OCI-LY7 (cell line): ENCODE data around the gene RBM5. TPM values are rescaled to one million over a fixed set of nuclear protein-coding genes. Genes with fewer than 3 reads are reported as not detected.

ENCODE experiments used
- BruUV-seq: library from RNA; stranded (reverse); fragments of 400-500 nt; replicated peaks from 2 replicates; lab custom pipeline; 2021; lab: Mats Ljungman, UMichigan
- CTCF ChIA-PET: fragments of 300-600 bp; sonication (Branson Sonifier 250); formaldehyde crosslinking; loops from one replicate; lab custom pipeline; 2022; ENCODE audit warnings: antibody characterized with exemption; ENCODE audit not compliant: unreplicated experiment; lab: Charles Lee
- POLR2A ChIA-PET: fragments of 300-600 bp; sonication (Branson Sonifier 250); formaldehyde crosslinking; loops from one replicate; lab custom pipeline; 2022; ENCODE audit warnings: antibody characterized with exemption; lab: Charles Lee
- DNase-seq: peaks from one replicate; pipeline ENCODE4 v3.0.0-alpha.2; 2015; ENCODE audit warnings: low spot score
- H2AFZ ChIP-seq: fragments of 200-600 bp; sonication (generic), shearing (Covaris generic); 2 replicates; pipeline ENCODE4 v1.6.1; 2014; ENCODE audit warnings: mild to moderate bottlenecking, antibody characterized with exemption, low read length, moderate library complexity
- H3K27ac ChIP-seq: fragments of 200-600 bp; sonication (generic); 2 replicates; pipeline ENCODE4 v1.5.1; 2014; ENCODE audit warnings: mixed run types, low read depth, mild to moderate bottlenecking, moderate library complexity, low read length, inconsistent platforms; ENCODE audit not compliant: poor library complexity, severe bottlenecking
- H3K36me3 ChIP-seq: fragments of 200-600 bp; sonication (generic); 2 replicates; pipeline ENCODE4 v1.6.1; 2014; ENCODE audit warnings: mild to moderate bottlenecking, antibody characterized with exemption, low read length, moderate library complexity, mixed read lengths; ENCODE audit not compliant: insufficient read depth
- H3K4me1 ChIP-seq: fragments of 200-600 bp; sonication (generic); 2 replicates; pipeline ENCODE4 v1.5.1; 2014; ENCODE audit warnings: mild to moderate bottlenecking, low read length; ENCODE audit not compliant: insufficient read depth, poor library complexity, severe bottlenecking
- H3K4me2 ChIP-seq: fragments of 200-600 bp; sonication (generic); 2 replicates; pipeline ENCODE4 v1.6.1; 2014; ENCODE audit warnings: mild to moderate bottlenecking, low read length
- H3K4me3 ChIP-seq: fragments of 200-600 bp; sonication (generic); 2 replicates; pipeline ENCODE4 v1.5.1; 2014; ENCODE audit warnings: mild to moderate bottlenecking, low read depth, low read length; ENCODE audit not compliant: poor library complexity, severe bottlenecking
- H3K79me2 ChIP-seq: fragments of 200-600 bp; sonication (generic); 2 replicates; pipeline ENCODE4 v1.6.1; 2016; ENCODE audit warnings: low read depth, mild to moderate bottlenecking, low read length, moderate library complexity, mixed read lengths; ENCODE audit not compliant: insufficient read depth
- H3K9me2 ChIP-seq: fragments of 200-600 bp; sonication (generic); 2 replicates; pipeline ENCODE4 v1.6.1; 2016; ENCODE audit warnings: mild to moderate bottlenecking, low read length, mixed read lengths; ENCODE audit not compliant: insufficient read depth
- H3K9me3 ChIP-seq: fragments of 200-600 bp; sonication (generic); 2 replicates; pipeline ENCODE4 v1.6.1; 2014; ENCODE audit warnings: mild to moderate bottlenecking, mixed run types, low read length, mixed read lengths
- H4K20me1 ChIP-seq: fragments of 200-600 bp; sonication (generic); 2 replicates; pipeline ENCODE4 v1.6.1; 2014; ENCODE audit warnings: mild to moderate bottlenecking, antibody characterized with exemption, low read length, moderate library complexity, mixed read lengths; ENCODE audit not compliant: insufficient read depth
- CTCF ChIP-seq: fragments of 200-600 bp; sonication (generic); conservative IDR thresholded peaks from 2 replicates; pipeline ENCODE4 v1.5.1; 2014; ENCODE audit warnings: mild to moderate bottlenecking, antibody characterized with exemption, low read length, moderate library complexity, mixed read lengths
- EZH2phosphoT487 ChIP-seq: fragments of 200-600 bp; sonication (generic); IDR thresholded peaks from 2 replicates; pipeline ENCODE4 v1.6.1; 2018; ENCODE audit warnings: low read depth, borderline replicate concordance, mild to moderate bottlenecking, mixed run types, antibody characterized with exemption, low read length, moderate library complexity, mixed read lengths
- intact Hi-C: fragments of 100-400 bp; cut with micrococcal nuclease; formaldehyde crosslinking; loops from one replicate; pipeline ENCODE4 v1.10.0; 2022; ENCODE audit not compliant: unreplicated experiment
- total RNA-seq, 2 experiments: library from RNA; depleted of rRNA in 1 of 2; stranded (reverse); fragments of >200 nt in 1 of 2; shearing (Covaris generic) in 1 of 2; gene quantifications; 2 replicates each; pipeline ENCODE4 v1.2.3, GENCODE V29; 2014 to 2022

RBM5 gene
- total RNA-seq, 2 experiments from 2014 or later: 139 to 197 TPM

GRCh38 chr3:50102558-50102957 lies 13.8 kb downstream of the RBM5 start:
- Histone ChIP-seq H3K4me1 (no peaks in the 10 kb centered on the region), H3K4me3 (no peak overlapping the region), H4K20me1 (no peaks in the 10 kb centered on the region), H3K79me2 (no peaks in the 10 kb centered on the region), H3K9me2 (no peaks in the 10 kb centered on the region), H3K9me3 (no peaks in the 10 kb centered on the region), H3K4me2 (no peak overlapping the region), H3K27ac (no peak overlapping the region), H2AFZ (no peak overlapping the region), H3K36me3 (peaks cover 98% of the 10 kb centered on the region)
- no peak for DNase-seq
- no peak for TF ChIP-seq CTCF
- CTCF ChIA-PET: no interaction called here
- intact Hi-C loops: no loop called here
- BruUV-seq: no TSS peak
- POLR2A ChIA-PET: interaction anchor here (0.6 to 0.7 kb wide), 3 partner anchors 12 to 144 kb away, joined by 5 to 8 read pairs (median 7); no protein-coding TSS in a partner anchor

GRCh38 chr3:50111757-50112156 lies 23.0 kb downstream of the RBM5 start:
- Histone ChIP-seq H3K79me2 (no peaks in the 10 kb centered on the region), H3K27ac (no peak overlapping the region), H3K9me2 (no peaks in the 10 kb centered on the region), H3K9me3 (no peaks in the 10 kb centered on the region), H3K4me1 (no peaks in the 10 kb centered on the region), H3K36me3 (peaks cover 98% of the 10 kb centered on the region), H2AFZ (no peak overlapping the region), H4K20me1 (no peaks in the 10 kb centered on the region), H3K4me3 (no peak overlapping the region), H3K4me2 (no peak overlapping the region)
- CTCF ChIA-PET: no interaction called here
- no TSS peak for BruUV-seq
- POLR2A ChIA-PET: interaction anchor here (0.6 to 2.0 kb wide), 4 partner anchors 10 to 349 kb away, joined by 3 to 7 read pairs (median 5); no protein-coding TSS in a partner anchor
- no peak for DNase-seq
- intact Hi-C loops: no loop called here
- no peak for TF ChIP-seq CTCF
- TF ChIP-seq EZH2phosphoT487: no peak

- CTCF ChIA-PET: no interaction called here
- H3K9me3 ChIP-seq: no peaks in the 10 kb centered on the region
- no peak overlapping the region for H3K4me3 ChIP-seq
- no peaks in the 10 kb centered on the region for H3K4me1 ChIP-seq
- TF ChIP-seq CTCF: no peak
- TF ChIP-seq EZH2phosphoT487: no peak
- no peaks in the 10 kb centered on the region for H3K9me2 ChIP-seq
- POLR2A ChIA-PET: interaction anchor here (0.6 to 2.0 kb wide), 3 partner anchors 17 to 350 kb away, joined by 3 to 6 read pairs (median 5); no protein-coding TSS in a partner anchor
- H3K4me2 ChIP-seq: no peak overlapping the region
- no peak for DNase-seq
- no peak overlapping the region for H2AFZ ChIP-seq
- peaks cover 98% of the 10 kb centered on the region for H3K36me3 ChIP-seq
- no TSS peak for BruUV-seq
- H4K20me1 ChIP-seq: no peaks in the 10 kb centered on the region
- no peak overlapping the region for H3K27ac ChIP-seq
- intact Hi-C loops: no loop called here
- no peaks in the 10 kb centered on the region for H3K79me2 ChIP-seq
These were observed 23.7 kb downstream of the RBM5 start for GRCh38 chr3:50112462-50112861.
